Activated CD8-positive, alpha-beta T cell treated with anti-CD3 and anti-CD28 coated beads, Interleukin-2, amount 10 ng/mL, durations not matched to agents 7 days and 5 days (primary cell): ENCODE data around the gene TSPEAR. TPM values are rescaled to one million over a fixed set of nuclear protein-coding genes. Genes with fewer than 3 reads are reported as not detected.
"Not testable (repeated sequence)": the region's sequence is repeated elsewhere in the genome, so short reads cannot be mapped to it uniquely, and the experiment has no call there.

Source experiments
- ATAC-seq: fragments of 150-1000 bp; cut with Tn5 transposase; one replicate; pipeline ENCODE4 v1.10.0; 2021; ENCODE audit warnings: moderate library complexity
- CTCF ChIA-PET: fragments of 350-600 bp; sonication (Branson Sonifier 250); formaldehyde crosslinking; loops from one replicate; lab custom pipeline; 2021; ENCODE audit warnings: antibody characterized with exemption; lab: Charles Lee
- POLR2A ChIA-PET: fragments of 350-600 bp; sonication (Branson Sonifier 250); formaldehyde crosslinking; loops from one replicate; lab custom pipeline; 2021; ENCODE audit warnings: antibody characterized with exemption; lab: Charles Lee
- DNase-seq: peaks from one replicate; pipeline ENCODE4 v3.0.0-alpha.2; 2020
- H3K27ac Mint-ChIP-seq: one replicate; pipeline ENCODE4 v1.8.0; 2021; ENCODE audit warnings: mild to moderate bottlenecking, mixed read lengths
- H3K27me3 Mint-ChIP-seq: one replicate; pipeline ENCODE4 v1.8.0; 2021; ENCODE audit warnings: low read depth, mixed read lengths
- H3K36me3 Mint-ChIP-seq: one replicate; pipeline ENCODE4 v1.8.0; 2021; ENCODE audit warnings: low read depth, mixed read lengths
- H3K4me1 Mint-ChIP-seq: one replicate; pipeline ENCODE4 v1.8.0; 2021; ENCODE audit warnings: low read depth, mixed read lengths
- H3K4me3 Mint-ChIP-seq: one replicate; pipeline ENCODE4 v1.8.0; 2021; ENCODE audit warnings: mild to moderate bottlenecking, mixed read lengths
- H3K9me3 Mint-ChIP-seq: one replicate; pipeline ENCODE4 v1.8.0; 2022; ENCODE audit warnings: mixed read lengths; ENCODE audit not compliant: insufficient read depth
- total RNA-seq, 2 experiments: library from RNA; stranded (reverse); gene quantifications; one replicate each; pipeline ENCODE4 v1.2.3, GENCODE V29; 2021

TSPEAR gene
- total RNA-seq, 2 experiments from 2014 or later: not detected

- POLR2A ChIA-PET: no interaction called here
- peaks cover 6% of the 10 kb centered on the region for H3K4me1 Mint-ChIP-seq
- DNase-seq: no peak
- no peak overlapping the region for H3K4me3 Mint-ChIP-seq
- H3K36me3 Mint-ChIP-seq: peaks cover 18% of the 10 kb centered on the region
- H3K27ac Mint-ChIP-seq: no peak overlapping the region
- CTCF ChIA-PET: no interaction called here
- H3K27me3 Mint-ChIP-seq: peaks cover 9% of the 10 kb centered on the region
- peaks cover 36% of the 10 kb centered on the region for H3K9me3 Mint-ChIP-seq
- no peak for ATAC-seq
Observed at GRCh38 chr21:44664691-44665090, 46.7 kb downstream of the TSPEAR start.

GRCh38 chr21:44661567-44661966 lies 49.8 kb downstream of the TSPEAR start:
- H3K27me3 Mint-ChIP-seq, CTCF ChIA-PET, H3K4me3 Mint-ChIP-seq, POLR2A ChIA-PET, ATAC-seq, DNase-seq, H3K27ac Mint-ChIP-seq: not testable (repeated sequence)
- Mint-ChIP-seq H3K36me3 (peaks cover 44% of the 10 kb centered on the region), H3K4me1 (peaks cover 38% of the 10 kb centered on the region), H3K9me3 (peaks cover 53% of the 10 kb centered on the region)

- Mint-ChIP-seq H3K4me1 (peaks cover 52% of the 10 kb centered on the region), H3K36me3 (peaks cover 60% of the 10 kb centered on the region), H3K27ac (peak overlapping the region; percentile 96), H3K9me3 (peaks cover 57% of the 10 kb centered on the region), H3K4me3 (peak overlapping the region; percentile 6), H3K27me3 (peaks cover 3% of the 10 kb centered on the region)
- DNase-seq: peak; percentile 51
- ATAC-seq: peak; percentile 39
- ChIA-PET POLR2A (no interaction called here), CTCF (interaction anchor here (0.7 to 2.1 kb wide), 4 partner anchors 12 to 134 kb away, joined by 3 to 7 read pairs (median 3); no protein-coding TSS in a partner anchor)
Observed at GRCh38 chr21:44658913-44659595, 52.3 kb downstream of the TSPEAR start.

DNA sequence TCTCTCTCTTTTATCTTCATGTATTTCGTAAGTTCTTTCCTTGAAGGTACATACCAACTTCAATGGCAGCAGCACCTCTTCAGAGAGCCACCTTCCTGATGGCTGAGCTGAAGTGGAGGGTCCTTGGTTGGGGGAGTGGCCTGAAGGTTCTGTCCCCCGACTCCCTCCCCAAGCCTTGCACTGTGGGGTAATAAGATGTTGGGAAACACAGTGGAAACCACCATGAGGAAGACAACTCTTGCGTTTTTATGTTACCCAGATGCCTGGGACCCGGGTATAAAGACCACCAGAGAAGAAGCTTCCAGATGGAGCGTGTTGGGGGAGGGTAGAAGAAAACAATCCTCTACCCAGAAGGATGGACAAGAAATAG lies 52.8 kb downstream of the TSPEAR start:
- H3K9me3 Mint-ChIP-seq: peaks cover 61% of the 10 kb centered on the region
- H3K4me3 Mint-ChIP-seq: peak overlapping the region; percentile 63
- peaks cover 58% of the 10 kb centered on the region for H3K4me1 Mint-ChIP-seq
- ATAC-seq (no peak), DNase-seq (no peak)
- peaks cover 65% of the 10 kb centered on the region for H3K36me3 Mint-ChIP-seq
- POLR2A ChIA-PET: no interaction called here
- H3K27me3 Mint-ChIP-seq: peaks cover 3% of the 10 kb centered on the region
- CTCF ChIA-PET: interaction anchor here (0.7 to 2.1 kb wide), 3 partner anchors 11 to 39 kb away, joined by 3 to 7 read pairs (median 3); no protein-coding TSS in a partner anchor
- H3K27ac Mint-ChIP-seq: peak overlapping the region; percentile 96

- Mint-ChIP-seq H3K4me1 (peaks cover 59% of the 10 kb centered on the region), H3K27me3 (peaks cover 3% of the 10 kb centered on the region), H3K36me3 (peaks cover 69% of the 10 kb centered on the region), H3K4me3 (peak within 1 kb of the TSS; percentile 63), H3K27ac (peak within 1 kb of the TSS; percentile 96), H3K9me3 (peaks cover 61% of the 10 kb centered on the region)
- DNase-seq: peak; percentile 64
- ChIA-PET POLR2A (interaction anchor here (1.0 kb wide), 1 partner anchor 10 kb away, joined by 3 read pairs; no protein-coding TSS in a partner anchor), CTCF (interaction anchor here (0.7 to 2.1 kb wide), 5 partner anchors 11 to 85 kb away, joined by 3 to 7 read pairs (median 3); no protein-coding TSS in a partner anchor)
- peak; percentile 74 for ATAC-seq
Observed at GRCh38 chr21:44657635-44658540, 53.5 kb downstream of the TSPEAR start, which contains the start of gene KRTAP12-3. TSS of gene KRTAP12-3 (plus strand) at chr21:44657932. CDS start at chr21:44657980, 48 bp downstream.

GRCh38 chr21:44656868-44657267 lies 54.5 kb downstream of the TSPEAR start:
- ChIA-PET POLR2A (interaction anchor here (1.0 kb wide), 1 partner anchor 9 kb away, joined by 3 read pairs; no protein-coding TSS in a partner anchor), CTCF (interaction anchor here (1.1 kb wide), 1 partner anchor 53 kb away, joined by 3 read pairs; no protein-coding TSS in a partner anchor)
- H3K4me1 Mint-ChIP-seq: peaks cover 59% of the 10 kb centered on the region
- H3K27me3 Mint-ChIP-seq: no peaks in the 10 kb centered on the region
- H3K36me3 Mint-ChIP-seq: peaks cover 69% of the 10 kb centered on the region
- DNase-seq (no peak), ATAC-seq (no peak)
- H3K9me3 Mint-ChIP-seq: peaks cover 60% of the 10 kb centered on the region
- peak overlapping the region; percentile 96 for H3K27ac Mint-ChIP-seq
- H3K4me3 Mint-ChIP-seq: peak overlapping the region; percentile 63

- H3K4me3 Mint-ChIP-seq: no peak within 1 kb of the TSS
- POLR2A ChIA-PET: no interaction called here
- ATAC-seq (no peak), DNase-seq (no peak)
- peaks cover 57% of the 10 kb centered on the region for H3K4me1 Mint-ChIP-seq
- no peaks in the 10 kb centered on the region for H3K27me3 Mint-ChIP-seq
- CTCF ChIA-PET: interaction anchor here (1.4 to 1.8 kb wide), 2 partner anchors 9 to 144 kb away, joined by 4 read pairs; no protein-coding TSS in a partner anchor
- H3K36me3 Mint-ChIP-seq: peaks cover 59% of the 10 kb centered on the region
- peak within 1 kb of the TSS; percentile 77 for H3K27ac Mint-ChIP-seq
- peaks cover 46% of the 10 kb centered on the region for H3K9me3 Mint-ChIP-seq
Observed at GRCh38 chr21:44654576-44655175, 56.7 kb downstream of the TSPEAR start, which contains the start of gene KRTAP12-4. TSS of gene KRTAP12-4 (minus strand) at chr21:44654659. CDS start at chr21:44654614, 45 bp downstream.

GRCh38 chr21:44653656-44654575 lies 57.5 kb downstream of the TSPEAR start:
- no peaks in the 10 kb centered on the region for H3K27me3 Mint-ChIP-seq
- DNase-seq: peak; percentile 45
- H3K9me3 Mint-ChIP-seq: peaks cover 40% of the 10 kb centered on the region
- ChIA-PET CTCF (interaction anchor here (1.4 kb wide), 1 partner anchor 8 kb away, joined by 4 read pairs; no protein-coding TSS in a partner anchor), POLR2A (interaction anchor here (0.6 to 0.8 kb wide), 2 partner anchors 35 to 655 kb away, joined by 3 read pairs; no protein-coding TSS in a partner anchor)
- no peak overlapping the region for H3K4me3 Mint-ChIP-seq
- H3K27ac Mint-ChIP-seq: peak overlapping the region; percentile 77
- peaks cover 49% of the 10 kb centered on the region for H3K4me1 Mint-ChIP-seq
- ATAC-seq: no peak
- peaks cover 54% of the 10 kb centered on the region for H3K36me3 Mint-ChIP-seq

GRCh38 chr21:44653123-44653522 lies 58.2 kb downstream of the TSPEAR start:
- DNase-seq: no peak
- no peaks in the 10 kb centered on the region for H3K27me3 Mint-ChIP-seq
- no peak for ATAC-seq
- peaks cover 46% of the 10 kb centered on the region for H3K36me3 Mint-ChIP-seq
- ChIA-PET POLR2A (interaction anchor here (0.8 kb wide), 1 partner anchor 34 kb away, joined by 3 read pairs; no protein-coding TSS in a partner anchor), CTCF (no interaction called here)
- peaks cover 34% of the 10 kb centered on the region for H3K9me3 Mint-ChIP-seq
- H3K4me3 Mint-ChIP-seq: no peak overlapping the region
- H3K4me1 Mint-ChIP-seq: peaks cover 41% of the 10 kb centered on the region
- H3K27ac Mint-ChIP-seq: no peak overlapping the region

- Mint-ChIP-seq H3K4me3 (no peak overlapping the region), H3K36me3 (peaks cover 28% of the 10 kb centered on the region), H3K9me3 (peaks cover 15% of the 10 kb centered on the region), H3K27ac (peak overlapping the region; percentile 16), H3K4me1 (peaks cover 24% of the 10 kb centered on the region), H3K27me3 (no peaks in the 10 kb centered on the region)
- ChIA-PET CTCF (interaction anchor here (0.7 kb wide), 1 partner anchor 143 kb away, joined by 3 read pairs; no protein-coding TSS in a partner anchor), POLR2A (no interaction called here)
- no peak for DNase-seq
- no peak for ATAC-seq
Observed at GRCh38 chr21:44650973-44651675, 60.2 kb downstream of the TSPEAR start.
